Keratinocyte (primary cell): ENCODE measurements around the gene TNFAIP8. TPM values are rescaled to one million over a fixed set of nuclear protein-coding genes. Genes with fewer than 3 reads are reported as not detected.
A peak's percentile ranks its signal among the peaks of the same experiment; 100 is the strongest.

Experiments
- DNase-seq: peaks from one replicate; pipeline ENCODE4 v3.0.0-alpha.2; 2011; ENCODE audit warnings: low read depth, missing footprints, low spot score
- FAIRE-seq: peaks from 2 replicates; lab custom pipeline; 2011; peaks lifted over from hg19 to GRCh38; lab: Jason Lieb, UNC
- H2AFZ ChIP-seq: 2 replicates; pipeline ENCODE4 v1.6.0; 2012; ENCODE audit warnings: low read length, control low read depth, inconsistent platforms; ENCODE audit not compliant: control insufficient read depth
- H3K27ac ChIP-seq: 2 replicates; pipeline ENCODE4 v1.5.1; 2011; ENCODE audit warnings: low read length; ENCODE audit not compliant: control insufficient read depth, insufficient read depth
- H3K27me3 ChIP-seq: 3 replicates; pipeline ENCODE4 v1.6.0; 2011; ENCODE audit warnings: low read length; ENCODE audit not compliant: control insufficient read depth, insufficient read depth; ENCODE audit errors: extremely low read depth
- H3K36me3 ChIP-seq, 2 experiments: 2 replicates in 1 of 2; 3 replicates in 1 of 2; pipeline ENCODE4 v1.5.1; 2011; ENCODE audit warnings: low read length in 2 of 2, mild to moderate bottlenecking in 1 of 2; ENCODE audit not compliant: control insufficient read depth in 2 of 2, insufficient read depth in 2 of 2; ENCODE audit errors: extremely low read depth in 1 of 2
- H3K4me1 ChIP-seq: 3 replicates; pipeline ENCODE4 v1.5.1; 2011; ENCODE audit warnings: low read length; ENCODE audit not compliant: control insufficient read depth, insufficient read depth; ENCODE audit errors: extremely low read depth
- H3K4me2 ChIP-seq: 3 replicates; pipeline ENCODE4 v1.6.0; 2011; ENCODE audit warnings: low read depth, low read length; ENCODE audit not compliant: control insufficient read depth, insufficient read depth; ENCODE audit errors: extremely low read depth
- H3K4me3 ChIP-seq, 3 experiments: fragments of 200-600 bp in 1 of 3; sonication (generic) in 1 of 3; 2 replicates in 2 of 3; 3 replicates in 1 of 3; pipeline ENCODE4 v1.5.1; 2011 to 2016; ENCODE audit warnings: low read length in 3 of 3, mild to moderate bottlenecking in 3 of 3, control low read depth in 2 of 3, inconsistent platforms in 1 of 3, low read depth in 1 of 3, mixed read lengths in 1 of 3, mixed run types in 1 of 3, moderate library complexity in 1 of 3; ENCODE audit not compliant: control insufficient read depth in 2 of 3, insufficient read depth in 2 of 3; ENCODE audit errors: extremely low read depth in 1 of 3
- H3K79me2 ChIP-seq: 2 replicates; pipeline ENCODE4 v1.6.0; 2012; ENCODE audit warnings: low read length; ENCODE audit not compliant: control insufficient read depth, insufficient read depth
- H3K9ac ChIP-seq: 3 replicates; pipeline ENCODE4 v1.6.0; 2011; ENCODE audit warnings: low read length; ENCODE audit not compliant: control insufficient read depth, insufficient read depth; ENCODE audit errors: extremely low read depth
- H3K9me1 ChIP-seq: 3 replicates; pipeline ENCODE4 v1.6.0; 2011; ENCODE audit warnings: low read length; ENCODE audit not compliant: control insufficient read depth, insufficient read depth; ENCODE audit errors: extremely low read depth
- H3K9me3 ChIP-seq: 2 replicates; pipeline ENCODE4 v1.5.1; 2012; ENCODE audit warnings: low read depth, low read length; ENCODE audit not compliant: control insufficient read depth
- H4K20me1 ChIP-seq: 3 replicates; pipeline ENCODE4 v1.6.0; 2011; ENCODE audit warnings: low read length; ENCODE audit not compliant: control insufficient read depth, insufficient read depth; ENCODE audit errors: extremely low read depth
- EZH2 ChIP-seq: IDR thresholded peaks from one replicate; pipeline ENCODE4 v1.6.1; 2012; ENCODE audit warnings: inconsistent platforms, mild to moderate bottlenecking, low read length, moderate library complexity
- dilution Hi-C: fragments of 300-500 bp; cut with MboI; formaldehyde crosslinking; loops from one replicate; pipeline ENCODE4 v1.7.0; 2020; ENCODE audit warnings: low sequenced_read_pairs; ENCODE audit not compliant: extremely low pct_ligation_motif_present
- polyA plus RNA-seq, 5 experiments: library from polyadenylated mRNA; depleted of rRNA in 3 of 5; stranded (reverse) in 3 of 5; stranded (forward) in 1 of 5; unstranded in 1 of 5; fragments of >200 nt; gene quantifications; 1 replicate in 1 of 5; 2 replicates in 3 of 5; 3 replicates in 1 of 5; pipeline versions ENCODE4 v1.2.1 to v1.2.3, GENCODE V29; 2011 to 2012; ENCODE audit warnings: missing spikeins in 2 of 5, low read depth in 1 of 5, low replicate concordance in 1 of 5
- TF ChIP-seq, protein P1 (sequence below), 3 experiments: IDR thresholded peaks in 1 of 3; conservative IDR thresholded peaks in 1 of 3; optimal IDR thresholded peaks in 1 of 3; 2 replicates in 2 of 3; 3 replicates in 1 of 3; pipeline versions ENCODE3 to v1.5.1; 2011; ENCODE audit warnings: low read length in 3 of 3, mild to moderate bottlenecking in 3 of 3, moderate library complexity in 2 of 3, control low read depth in 1 of 3, inconsistent platforms in 1 of 3; ENCODE audit not compliant: insufficient read depth in 2 of 3; ENCODE audit errors: extremely low read depth in 1 of 3

TNFAIP8 gene
- polyA plus RNA-seq, 1 donor (not counting 4 experiments of a cell fraction or from before 2014, with no cell fraction given), result 20.8 TPM

DNA sequence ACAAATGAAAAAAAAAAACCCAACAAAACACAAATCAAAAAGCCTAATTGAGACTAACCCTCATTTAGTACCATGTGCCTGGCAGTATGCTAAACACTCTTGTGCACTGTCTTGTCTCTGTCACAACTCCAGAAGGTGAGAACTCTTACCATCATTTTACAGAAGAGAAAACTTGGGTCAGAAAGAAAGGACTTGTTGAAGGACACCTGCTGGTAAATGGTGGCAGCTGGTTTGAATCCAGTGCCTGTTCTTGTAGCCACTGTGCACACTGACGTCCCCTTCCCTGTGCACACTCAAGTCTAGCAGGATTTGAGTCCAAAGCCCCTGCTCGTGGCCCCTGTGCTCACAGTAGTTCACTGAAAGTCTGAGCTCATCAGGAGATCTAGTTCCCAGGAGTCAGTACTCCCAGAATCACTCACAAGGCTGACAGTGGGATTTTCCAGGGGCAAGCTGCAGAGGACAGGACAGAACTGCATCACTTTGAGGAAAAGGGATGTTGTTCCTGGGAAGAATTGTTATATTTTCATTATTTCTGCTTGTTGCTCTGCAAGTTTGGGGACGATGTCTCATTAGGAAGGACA, 53.5 kb downstream of the TNFAIP8 start:
- TF ChIP-seq, protein P1, sequence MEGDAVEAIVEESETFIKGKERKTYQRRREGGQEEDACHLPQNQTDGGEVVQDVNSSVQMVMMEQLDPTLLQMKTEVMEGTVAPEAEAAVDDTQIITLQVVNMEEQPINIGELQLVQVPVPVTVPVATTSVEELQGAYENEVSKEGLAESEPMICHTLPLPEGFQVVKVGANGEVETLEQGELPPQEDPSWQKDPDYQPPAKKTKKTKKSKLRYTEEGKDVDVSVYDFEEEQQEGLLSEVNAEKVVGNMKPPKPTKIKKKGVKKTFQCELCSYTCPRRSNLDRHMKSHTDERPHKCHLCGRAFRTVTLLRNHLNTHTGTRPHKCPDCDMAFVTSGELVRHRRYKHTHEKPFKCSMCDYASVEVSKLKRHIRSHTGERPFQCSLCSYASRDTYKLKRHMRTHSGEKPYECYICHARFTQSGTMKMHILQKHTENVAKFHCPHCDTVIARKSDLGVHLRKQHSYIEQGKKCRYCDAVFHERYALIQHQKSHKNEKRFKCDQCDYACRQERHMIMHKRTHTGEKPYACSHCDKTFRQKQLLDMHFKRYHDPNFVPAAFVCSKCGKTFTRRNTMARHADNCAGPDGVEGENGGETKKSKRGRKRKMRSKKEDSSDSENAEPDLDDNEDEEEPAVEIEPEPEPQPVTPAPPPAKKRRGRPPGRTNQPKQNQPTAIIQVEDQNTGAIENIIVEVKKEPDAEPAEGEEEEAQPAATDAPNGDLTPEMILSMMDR (optimal IDR thresholded peaks at IDR 0.05 in 1 of 3, IDR thresholded peaks at IDR 0.05 in 1 of 3, conservative IDR thresholded peaks at IDR 0.05 in 1 of 3; ENCODE audit: extremely low read depth in 1 of 3, insufficient read depth in 2 of 3, low read length in 3 of 3), result no peak
- no peak for TF ChIP-seq EZH2
- Histone ChIP-seq H3K9me1 (no peaks in the 10 kb centered on the region), H3K9me3 (no peaks in the 10 kb centered on the region), H3K4me2 (no peak overlapping the region), H2AFZ (no peak overlapping the region), H3K4me1 (peaks cover 12% of the 10 kb centered on the region), H3K27me3 (no peaks in the 10 kb centered on the region), H4K20me1 (no peaks in the 10 kb centered on the region), H3K4me3 (no peak overlapping the region), H3K79me2 (no peaks in the 10 kb centered on the region), H3K36me3 (no peaks in the 10 kb centered on the region), H3K27ac (no peak overlapping the region), H3K9ac (no peak overlapping the region)
- FAIRE-seq (no peak), DNase-seq (no peak)
- dilution Hi-C loops, result no loop called here

DNA sequence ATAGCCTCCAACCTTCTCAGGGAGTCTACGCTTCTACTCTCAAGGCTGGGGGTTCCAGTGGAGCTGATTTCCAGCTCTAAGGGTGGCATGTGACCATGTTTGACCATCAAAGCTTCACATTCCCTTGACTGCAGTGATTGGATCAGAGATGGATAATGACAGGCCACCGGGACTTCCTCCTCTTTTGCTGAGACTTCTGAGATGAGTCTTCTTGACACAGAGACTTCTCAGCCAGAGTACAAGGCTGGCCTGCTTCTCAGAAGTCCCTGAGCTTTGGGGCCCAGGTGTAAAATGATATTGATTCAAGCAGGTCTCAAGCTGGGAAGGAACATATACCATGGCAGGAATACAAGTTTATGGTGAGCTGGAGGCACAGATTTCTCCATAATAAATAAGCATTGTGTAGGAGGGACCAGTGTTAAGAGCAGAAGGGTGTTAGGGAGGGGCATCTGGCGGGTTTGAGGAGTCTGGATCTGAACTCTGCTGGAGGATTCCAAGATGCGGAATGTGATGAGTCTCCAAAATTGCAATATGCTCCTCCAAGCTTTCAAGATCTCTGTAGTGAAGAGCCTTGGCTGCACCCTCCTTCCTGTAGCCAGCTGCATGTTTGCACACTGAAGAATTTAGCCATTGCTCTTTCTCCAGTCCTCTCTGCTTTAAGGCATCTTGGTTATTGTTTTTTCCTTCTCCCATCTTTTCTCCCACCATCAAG, 54.8 kb downstream of the TNFAIP8 start:
- FAIRE-seq (no peak), DNase-seq (no peak)
- TF ChIP-seq, protein P1 (optimal IDR thresholded peaks at IDR 0.05 in 1 of 3, IDR thresholded peaks at IDR 0.05 in 1 of 3, conservative IDR thresholded peaks at IDR 0.05 in 1 of 3; ENCODE audit: extremely low read depth in 1 of 3, insufficient read depth in 2 of 3, low read length in 3 of 3), result no peak
- TF ChIP-seq EZH2, result no peak
- H3K9me1 ChIP-seq, result no peaks in the 10 kb centered on the region
- peak overlapping the region; percentile 98 for H3K4me2 ChIP-seq
- no peak overlapping the region for H3K4me3 ChIP-seq
- H3K9me3 ChIP-seq, result no peaks in the 10 kb centered on the region
- H2AFZ ChIP-seq, result no peak overlapping the region
- H3K27ac ChIP-seq, result peak overlapping the region; percentile 25
- dilution Hi-C loops, result no loop called here
- H3K27me3 ChIP-seq, result no peaks in the 10 kb centered on the region
- H3K36me3 ChIP-seq, result no peaks in the 10 kb centered on the region
- peaks cover 12% of the 10 kb centered on the region for H3K4me1 ChIP-seq
- H3K79me2 ChIP-seq, result no peaks in the 10 kb centered on the region
- H4K20me1 ChIP-seq, result no peaks in the 10 kb centered on the region
- H3K9ac ChIP-seq, result peak overlapping the region; percentile 9
